SW480 (cell line): ENCODE measurements around the gene KIF7.

ENCODE experiments used
- DNase-seq: peaks from one replicate; pipeline ENCODE4 v3.0.0-alpha.2; 2016; ENCODE audit warnings: low spot score

The KIF7 gene

GRCh38 chr15:89669309-89669865 lies 14.1 kb upstream of the KIF7 start:
- DNase-seq = no peak

- no peak for DNase-seq
Observed at GRCh38 chr15:89668171-89668570, 12.9 kb upstream of the KIF7 start.

- DNase-seq = no peak
Observed at GRCh38 chr15:89667706-89667960, 12.4 kb upstream of the KIF7 start.

GRCh38 chr15:89666858-89667705 lies 11.8 kb upstream of the KIF7 start:
- no peak for DNase-seq

GRCh38 chr15:89666184-89666857 lies 11.1 kb upstream of the KIF7 start:
- DNase-seq = no peak

- peak; percentile 52 for DNase-seq
Observed at GRCh38 chr15:89665449-89666181, 10.3 kb upstream of the KIF7 start.

GRCh38 chr15:89664441-89665350 lies 9.4 kb upstream of the KIF7 start:
- DNase-seq = no peak

GRCh38 chr15:89662893-89663626 lies 7.8 kb upstream of the KIF7 start:
- DNase-seq = peak; percentile 75

- no peak for DNase-seq
Observed at GRCh38 chr15:89660556-89660955, 5.3 kb upstream of the KIF7 start.

GRCh38 chr15:89659295-89659694 lies 4.0 kb upstream of the KIF7 start:
- no peak for DNase-seq

GRCh38 chr15:89657686-89658200 lies 2.5 kb upstream of the KIF7 start:
- DNase-seq = no peak

GRCh38 chr15:89656116-89656815 lies 999 bp upstream of the KIF7 start:
- no peak for DNase-seq

- DNase-seq = no peak
Observed at GRCh38 chr15:89654301-89654761, 936 bp downstream of the KIF7 start.

- DNase-seq = no peak
Observed at GRCh38 chr15:89653578-89653977, 1.7 kb downstream of the KIF7 start.

GRCh38 chr15:89652666-89653065 lies 2.6 kb downstream of the KIF7 start:
- no peak for DNase-seq

- DNase-seq = no peak
Observed at GRCh38 chr15:89652131-89652530, 3.1 kb downstream of the KIF7 start.

GRCh38 chr15:89649716-89650115 lies 5.6 kb downstream of the KIF7 start:
- DNase-seq = no peak

GRCh38 chr15:89649013-89649625 lies 6.1 kb downstream of the KIF7 start:
- DNase-seq = no peak
